Gastrocnemius medialis (tissue), 4 donors: Measurements from ENCODE around the gene SLC25A5.

Experiments used
- POLR2A ChIP-seq, 2 donors: fragments of 450-650 bp; IDR thresholded peaks; one replicate each; pipeline ENCODE4 v1.6.1; 2017; ENCODE audit warnings: antibody characterized with exemption in 2 of 2, mild to moderate bottlenecking in 2 of 2, moderate library complexity in 2 of 2
- TF ChIP-seq, protein P1 (sequence below), 5 experiments: fragments of 450-650 bp in 3 of 5; fragments of 200-600 bp in 2 of 5; sonication (generic) in 2 of 5; IDR thresholded peaks in 4 of 5; conservative IDR thresholded peaks in 1 of 5; 1 replicate in 4 of 5; 2 replicates in 1 of 5; pipeline ENCODE4 v1.5.1; 2016 to 2019; ENCODE audit warnings: antibody characterized with exemption in 5 of 5, mild to moderate bottlenecking in 3 of 5, moderate library complexity in 3 of 5

DNA sequence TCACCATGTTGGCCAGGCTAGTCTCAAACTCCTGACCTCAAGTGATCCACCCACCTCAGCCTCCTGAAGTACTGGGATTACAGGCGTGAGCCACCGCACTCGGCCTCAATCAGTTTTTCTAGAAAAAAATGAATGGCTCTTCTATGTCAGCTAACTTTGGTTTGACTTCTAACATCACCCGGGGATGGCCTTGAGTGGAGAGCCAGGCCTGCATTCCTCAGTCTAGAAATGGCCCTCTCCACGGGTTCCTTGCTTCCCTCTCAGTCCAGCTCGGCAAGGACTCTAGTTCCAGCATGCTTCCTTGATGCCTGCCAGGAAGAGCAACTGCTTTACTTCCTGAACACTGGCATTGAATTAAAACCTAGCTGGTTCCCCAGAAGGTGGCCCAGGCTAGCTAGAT is 39.0 kb downstream of the SLC25A5 start:
- TF ChIP-seq, protein P1, sequence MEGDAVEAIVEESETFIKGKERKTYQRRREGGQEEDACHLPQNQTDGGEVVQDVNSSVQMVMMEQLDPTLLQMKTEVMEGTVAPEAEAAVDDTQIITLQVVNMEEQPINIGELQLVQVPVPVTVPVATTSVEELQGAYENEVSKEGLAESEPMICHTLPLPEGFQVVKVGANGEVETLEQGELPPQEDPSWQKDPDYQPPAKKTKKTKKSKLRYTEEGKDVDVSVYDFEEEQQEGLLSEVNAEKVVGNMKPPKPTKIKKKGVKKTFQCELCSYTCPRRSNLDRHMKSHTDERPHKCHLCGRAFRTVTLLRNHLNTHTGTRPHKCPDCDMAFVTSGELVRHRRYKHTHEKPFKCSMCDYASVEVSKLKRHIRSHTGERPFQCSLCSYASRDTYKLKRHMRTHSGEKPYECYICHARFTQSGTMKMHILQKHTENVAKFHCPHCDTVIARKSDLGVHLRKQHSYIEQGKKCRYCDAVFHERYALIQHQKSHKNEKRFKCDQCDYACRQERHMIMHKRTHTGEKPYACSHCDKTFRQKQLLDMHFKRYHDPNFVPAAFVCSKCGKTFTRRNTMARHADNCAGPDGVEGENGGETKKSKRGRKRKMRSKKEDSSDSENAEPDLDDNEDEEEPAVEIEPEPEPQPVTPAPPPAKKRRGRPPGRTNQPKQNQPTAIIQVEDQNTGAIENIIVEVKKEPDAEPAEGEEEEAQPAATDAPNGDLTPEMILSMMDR (IDR thresholded peaks at IDR 0.05 in 4 of 5, conservative IDR thresholded peaks at IDR 0.05 in 1 of 5) = no peak
- no peak for TF ChIP-seq POLR2A (IDR thresholded peaks at IDR 0.05)
